T-helper 1 cell treated with Interleukin-12 subunit alpha and Interleukin-12 subunit beta and Interleukin-4 antibody, amounts not matched to agents 30 ng/mL and 1 ng/mL, for 36 hours (primary cell): Measurements from ENCODE around the gene UBAC2. TPM values are rescaled to one million over a fixed set of nuclear protein-coding genes. Genes with fewer than 3 reads are reported as not detected.
"Not testable (repeated sequence)": the region's sequence is repeated elsewhere in the genome, so short reads cannot be mapped to it uniquely, and the experiment has no call there.

Source experiments
- intact Hi-C: fragments of 100-400 bp; cut with micrococcal nuclease; formaldehyde crosslinking; loops from one replicate; pipeline ENCODE4 v1.15.1; 2024
- total RNA-seq: library from RNA; stranded (reverse); gene quantifications from 2 replicates; pipeline ENCODE4 v1.2.3, GENCODE V29; 2022

Gene UBAC2
- total RNA-seq, 1 donor from 2014 or later = 50.0 TPM

- intact Hi-C loops = loop anchor here (5.0 kb wide), 1 partner anchor 297 kb away; no protein-coding TSS in a partner anchor
Measured at GRCh38 chr13:99384468-99384867, 183.8 kb downstream of the UBAC2 start.

GRCh38 chr13:99385161-99385560 is 184.5 kb downstream of the UBAC2 start:
- intact Hi-C loops = no loop called here

GRCh38 chr13:99385940-99386339 is 185.3 kb downstream of the UBAC2 start:
- intact Hi-C loops = loop anchor here (2.0 kb wide), 1 partner anchor 115 kb away; the partner anchor contains the start of gene TM9SF2

- intact Hi-C loops = loop anchor here (2.0 kb wide), 1 partner anchor 114 kb away; the partner anchor contains the start of gene TM9SF2
Measured at GRCh38 chr13:99386495-99386894, 185.8 kb downstream of the UBAC2 start.

GRCh38 chr13:99386911-99387788 is 186.5 kb downstream of the UBAC2 start:
- intact Hi-C loops = loop anchor here (1.0 to 2.0 kb wide), 6 partner anchors 31 to 211 kb away; partner anchors contain the start of gene TM9SF2

GRCh38 chr13:99388334-99388923 is 187.8 kb downstream of the UBAC2 start:
- intact Hi-C loops = no loop called here

GRCh38 chr13:99389094-99389493 is 188.4 kb downstream of the UBAC2 start:
- intact Hi-C loops = not testable (repeated sequence)

- intact Hi-C loops = no loop called here
Measured at GRCh38 chr13:99389520-99390304, 189.1 kb downstream of the UBAC2 start.

- intact Hi-C loops = no loop called here
Measured at GRCh38 chr13:99390601-99391000, 189.9 kb downstream of the UBAC2 start.

GRCh38 chr13:99391781-99392469 is 191.3 kb downstream of the UBAC2 start:
- intact Hi-C loops = no loop called here

GRCh38 chr13:99392470-99393135 is 191.9 kb downstream of the UBAC2 start:
- intact Hi-C loops = no loop called here

GRCh38 chr13:99393391-99393790 is 192.7 kb downstream of the UBAC2 start:
- intact Hi-C loops = not testable (repeated sequence)

- intact Hi-C loops = no loop called here
Measured at GRCh38 chr13:99393791-99394735, 193.4 kb downstream of the UBAC2 start.

GRCh38 chr13:99395436-99395835 is 194.8 kb downstream of the UBAC2 start:
- intact Hi-C loops = no loop called here

- intact Hi-C loops = no loop called here
Measured at GRCh38 chr13:99396446-99396845, 195.8 kb downstream of the UBAC2 start.

GRCh38 chr13:99398071-99398470 is 197.4 kb downstream of the UBAC2 start:
- intact Hi-C loops = no loop called here

GRCh38 chr13:99398916-99399622 is 198.4 kb downstream of the UBAC2 start:
- intact Hi-C loops = no loop called here

GRCh38 chr13:99399623-99399974 is 198.9 kb downstream of the UBAC2 start:
- intact Hi-C loops = no loop called here

- intact Hi-C loops = no loop called here
Measured at GRCh38 chr13:99403458-99403971, 202.9 kb downstream of the UBAC2 start.
